Measurements from ENCODE around the gene XYLT1.

Gene XYLT1

GRCh38 chr16:17369421-17370222 lies 101.1 kb downstream of the XYLT1 start:
- peak; percentile 55 for DNase-seq

- no peak for DNase-seq
Observed at GRCh38 chr16:17368951-17369350, 101.8 kb downstream of the XYLT1 start.

- DNase-seq = no peak
Observed at GRCh38 chr16:17368446-17368845, 102.3 kb downstream of the XYLT1 start.

GRCh38 chr16:17367923-17368322 lies 102.8 kb downstream of the XYLT1 start:
- DNase-seq = no peak

- no peak for DNase-seq
Observed at GRCh38 chr16:17367036-17367435, 103.7 kb downstream of the XYLT1 start.

GRCh38 chr16:17366299-17366961 lies 104.3 kb downstream of the XYLT1 start:
- DNase-seq = no peak

GRCh38 chr16:17365591-17366298 lies 105.0 kb downstream of the XYLT1 start:
- no peak for DNase-seq

GRCh38 chr16:17365211-17365541 lies 105.6 kb downstream of the XYLT1 start:
- DNase-seq = no peak

- no peak for DNase-seq
Observed at GRCh38 chr16:17364319-17365210, 106.2 kb downstream of the XYLT1 start.

- DNase-seq = no peak
Observed at GRCh38 chr16:17362946-17363345, 107.8 kb downstream of the XYLT1 start.

- no peak for DNase-seq
Observed at GRCh38 chr16:17362183-17362582, 108.6 kb downstream of the XYLT1 start.

GRCh38 chr16:17360693-17361122 lies 110.1 kb downstream of the XYLT1 start:
- DNase-seq = no peak

- DNase-seq = no peak
Observed at GRCh38 chr16:17359788-17360390, 110.9 kb downstream of the XYLT1 start.

- DNase-seq = no peak
Observed at GRCh38 chr16:17358846-17359245, 111.9 kb downstream of the XYLT1 start.

GRCh38 chr16:17358355-17358754 lies 112.4 kb downstream of the XYLT1 start:
- DNase-seq = no peak

GRCh38 chr16:17357307-17358062 lies 113.3 kb downstream of the XYLT1 start:
- DNase-seq = no peak

GRCh38 chr16:17356243-17356933 lies 114.4 kb downstream of the XYLT1 start:
- DNase-seq = no peak

GRCh38 chr16:17354685-17355084 lies 116.1 kb downstream of the XYLT1 start:
- no peak for DNase-seq

GRCh38 chr16:17354141-17354601 lies 116.6 kb downstream of the XYLT1 start:
- no peak for DNase-seq

GRCh38 chr16:17353561-17353960 lies 117.2 kb downstream of the XYLT1 start:
- DNase-seq = no peak
